Measurements from ENCODE around the gene MED15. TPM values are rescaled to one million over a fixed set of nuclear protein-coding genes. Genes with fewer than 3 reads are reported as not detected.
A peak's percentile ranks its signal among the peaks of the same experiment; 100 is the strongest.

The MED15 gene
- total RNA-seq, 3 donors from 2014 or later (not counting 1 experiment from before 2014, with no cell fraction given) = 269 to 291 (median 270) TPM

- Histone ChIP-seq H3K9me3 (ENCODE audit: control insufficient read depth, insufficient read depth, low read length) (no peaks in the 10 kb centered on the region), H3K27ac (ENCODE audit: low read length) (no peak overlapping the region), H3K4me3 (ENCODE audit: low read length) (no peak overlapping the region), H3K36me3 (ENCODE audit: control insufficient read depth, insufficient read depth, low read length) (peaks cover 5% of the 10 kb centered on the region), H3K4me1 (ENCODE audit: control insufficient read depth, insufficient read depth, low read length) (peaks cover 19% of the 10 kb centered on the region), H3K27me3 (ENCODE audit: control insufficient read depth, insufficient read depth, low read length) (no peaks in the 10 kb centered on the region)
- no peaks in the 10 kb centered on the region for H3K9me3 Mint-ChIP-seq
- peaks cover 42 to 51% of the 10 kb centered on the region in 2 donors for H3K4me1 Mint-ChIP-seq
- 100% methylated on average over 1 of the region's 2 CpGs for WGBS (ENCODE audit: insufficient coverage)
- intact Hi-C loops (cut with micrococcal nuclease) = no loop called here
- no peaks in the 10 kb centered on the region for H3K36me3 Mint-ChIP-seq
- H3K27me3 Mint-ChIP-seq (ENCODE audit: low read depth in 2 of 2) = no peaks in the 10 kb centered on the region
- ATAC-seq = no peak
- no peak overlapping the region for H3K27ac Mint-ChIP-seq
- TF ChIP-seq CTCF (IDR thresholded peaks at IDR 0.05) = no peak
- no peak for DNase-seq
- no peak overlapping the region for H3K4me3 Mint-ChIP-seq
Observed at GRCh38 chr22:20491346-20491745, 16.1 kb upstream of the MED15 start.

- under 1% methylated on average over 108 of the region's 108 CpGs for whole genome bisulfite sequencing (ENCODE audit: insufficient coverage)
- intact Hi-C loops (cut with micrococcal nuclease) = no loop called here
- Mint-ChIP-seq H3K9me3 (no peaks in the 10 kb centered on the region), H3K27me3 (ENCODE audit: low read depth in 2 of 2) (no peaks in the 10 kb centered on the region), H3K4me3 (peak within 1 kb of the TSS; percentile 96), H3K4me1 (peaks cover 21 to 43% of the 10 kb centered on the region in 2 donors), H3K27ac (peak within 1 kb of the TSS; percentile 91 to 96), H3K36me3 (no peaks in the 10 kb centered on the region)
- Histone ChIP-seq H3K27me3 (ENCODE audit: control insufficient read depth, insufficient read depth, low read length) (no peaks in the 10 kb centered on the region), H3K4me1 (ENCODE audit: control insufficient read depth, insufficient read depth, low read length) (peaks cover 25% of the 10 kb centered on the region), H3K4me3 (ENCODE audit: low read length) (peak within 1 kb of the TSS; percentile 66), H3K9me3 (ENCODE audit: control insufficient read depth, insufficient read depth, low read length) (no peaks in the 10 kb centered on the region), H3K36me3 (ENCODE audit: control insufficient read depth, insufficient read depth, low read length) (no peaks in the 10 kb centered on the region), H3K27ac (ENCODE audit: low read length) (peak within 1 kb of the TSS; percentile 97)
- peak; percentile 25 to 39 (median 31) for ATAC-seq
- no peak for TF ChIP-seq CTCF (IDR thresholded peaks at IDR 0.05)
- peak in 1 of 2 donors; percentile 55 for DNase-seq
Observed at GRCh38 chr22:20494978-20495860, 12.2 kb upstream of the MED15 start, which contains the start of gene KLHL22. Gene KLHL22, minus strand, starts transcription at chr22:20495795. Its CDS starts 6,584 bp downstream, at chr22:20489211.

- ATAC-seq (peak; percentile 94 to 98 (median 95)), DNase-seq (peak; percentile 91 to 96)
- Mint-ChIP-seq H3K36me3 (no peaks in the 10 kb centered on the region), H3K4me3 (peak overlapping the region; percentile 96), H3K4me1 (peaks cover 20 to 41% of the 10 kb centered on the region in 2 donors), H3K9me3 (no peaks in the 10 kb centered on the region), H3K27ac (peak overlapping the region; percentile 91 to 96), H3K27me3 (ENCODE audit: low read depth in 2 of 2) (no peaks in the 10 kb centered on the region)
- intact Hi-C loops (cut with micrococcal nuclease) = loop anchor here (1.0 kb wide), 2 partner anchors 11 to 78 kb away; partner anchors contain the start of gene MED15
- WGBS (ENCODE audit: insufficient coverage) = under 1% methylated on average over 54 of the region's 54 CpGs
- no peaks in the 10 kb centered on the region for H3K27me3 ChIP-seq (ENCODE audit: control insufficient read depth, insufficient read depth, low read length)
- peak overlapping the region; percentile 66 for H3K4me3 ChIP-seq (ENCODE audit: low read length)
- peak; percentile 81 for TF ChIP-seq CTCF (IDR thresholded peaks at IDR 0.05)
- H3K9me3 ChIP-seq (ENCODE audit: control insufficient read depth, insufficient read depth, low read length) = no peaks in the 10 kb centered on the region
- no peaks in the 10 kb centered on the region for H3K36me3 ChIP-seq (ENCODE audit: control insufficient read depth, insufficient read depth, low read length)
- H3K27ac ChIP-seq (ENCODE audit: low read length) = peak overlapping the region; percentile 97
- H3K4me1 ChIP-seq (ENCODE audit: control insufficient read depth, insufficient read depth, low read length) = peaks cover 25% of the 10 kb centered on the region
Observed at GRCh38 chr22:20495861-20496681, 11.3 kb upstream of the MED15 start.
